ENCODE measurements around the gene GNB1L.

GNB1L gene

GRCh38 chr22:19753090-19753842, 101.4 kb downstream of the GNB1L start:
- no peak for DNase-seq (ENCODE audit: low spot score)

GRCh38 chr22:19751497-19752245, 103.0 kb downstream of the GNB1L start:
- DNase-seq (ENCODE audit: low spot score): no peak

GRCh38 chr22:19750507-19751490, 103.9 kb downstream of the GNB1L start:
- no peak for DNase-seq (ENCODE audit: low spot score)

- no peak for DNase-seq (ENCODE audit: low spot score)
Measured at GRCh38 chr22:19749876-19750275, 104.8 kb downstream of the GNB1L start.

- no peak for DNase-seq (ENCODE audit: low spot score)
Measured at GRCh38 chr22:19748991-19749664, 105.5 kb downstream of the GNB1L start.

GRCh38 chr22:19748139-19748538, 106.5 kb downstream of the GNB1L start:
- DNase-seq (ENCODE audit: low spot score): no peak

- DNase-seq (ENCODE audit: low spot score): no peak
Measured at GRCh38 chr22:19747551-19747950, 107.1 kb downstream of the GNB1L start.

- no peak for DNase-seq (ENCODE audit: low spot score)
Measured at GRCh38 chr22:19746726-19747125, 107.9 kb downstream of the GNB1L start.

GRCh38 chr22:19745155-19746101, 109.2 kb downstream of the GNB1L start:
- no peak for DNase-seq (ENCODE audit: low spot score)

GRCh38 chr22:19744350-19745006, 110.2 kb downstream of the GNB1L start:
- DNase-seq (ENCODE audit: low spot score): no peak

GRCh38 chr22:19743651-19744050, 111.0 kb downstream of the GNB1L start:
- no peak for DNase-seq (ENCODE audit: low spot score)

- no peak for DNase-seq (ENCODE audit: low spot score)
Measured at GRCh38 chr22:19743081-19743480, 111.6 kb downstream of the GNB1L start.

- DNase-seq (ENCODE audit: low spot score): no peak
Measured at GRCh38 chr22:19742160-19743066, 112.3 kb downstream of the GNB1L start.

- no peak for DNase-seq (ENCODE audit: low spot score)
Measured at GRCh38 chr22:19741053-19741452, 113.6 kb downstream of the GNB1L start.

- no peak for DNase-seq (ENCODE audit: low spot score)
Measured at GRCh38 chr22:19740586-19740985, 114.1 kb downstream of the GNB1L start.

- DNase-seq (ENCODE audit: low spot score): no peak
Measured at GRCh38 chr22:19739911-19740449, 114.7 kb downstream of the GNB1L start.

- no peak for DNase-seq (ENCODE audit: low spot score)
Measured at GRCh38 chr22:19739448-19739895, 115.2 kb downstream of the GNB1L start.

Data from SK-N-DZ (cell line).